ENCODE data around the gene NOS2.
"Not testable (repeated sequence)": the region's sequence is repeated elsewhere in the genome, so short reads cannot be mapped to it uniquely, and the experiment has no call there.

The NOS2 gene

DNA sequence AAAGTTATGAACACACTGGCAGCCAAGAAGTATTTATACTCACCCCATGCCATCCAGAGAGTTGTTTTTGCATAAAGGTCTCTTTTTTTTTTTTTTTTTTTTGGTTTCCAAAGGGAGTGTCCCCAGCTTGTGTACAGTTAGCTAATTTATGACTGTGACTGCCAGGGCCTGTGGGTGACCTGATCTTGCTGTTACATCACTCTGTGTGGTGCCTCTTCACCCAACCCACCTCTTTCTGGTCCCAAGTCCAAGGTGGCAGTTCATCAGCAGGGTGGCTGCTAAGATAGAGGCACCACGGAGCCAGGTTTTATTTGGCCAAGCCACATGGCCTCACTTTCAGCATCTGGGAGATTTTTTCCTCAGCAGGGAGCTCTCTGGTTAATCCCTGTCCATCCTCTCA is at the start of gene NOS2:
Gene NOS2 (minus strand): TSS at position 8 of the 400 bp plus-strand sequence. CDS start 1,720 bp downstream, outside the sequence.
- ATAC-seq (replicated peaks): peak in 1 of 2 donors; percentile 36
- no peaks in the 10 kb centered on the region for H3K9me3 Mint-ChIP-seq
- H3K27me3 Mint-ChIP-seq: peaks cover 27 to 28% of the 10 kb centered on the region in 2 donors

GRCh38 chr17:27849474-27850185 is 49.3 kb upstream of the NOS2 start:
- Mint-ChIP-seq H3K4me3 (no peak overlapping the region), H3K9me3 (peaks cover 0 to 2% of the 10 kb centered on the region in 2 donors), H3K4me1 (peaks cover 12 to 16% of the 10 kb centered on the region in 2 donors), H3K27ac (no peak overlapping the region), H3K36me3 (no peaks in the 10 kb centered on the region), H3K27me3 (peaks cover 4 to 24% of the 10 kb centered on the region in 2 donors)
- no peak for DNase-seq
- no peak for ATAC-seq (replicated peaks)

More for the DNA sequence above, at the start of gene NOS2:
- no peaks in the 10 kb centered on the region for H3K36me3 Mint-ChIP-seq
- no peak within 1 kb of the TSS for H3K27ac Mint-ChIP-seq
- peaks cover 6 to 9% of the 10 kb centered on the region in 2 donors for H3K4me1 Mint-ChIP-seq
- no peak within 1 kb of the TSS for H3K4me3 Mint-ChIP-seq
- DNase-seq: no peak

GRCh38 chr17:27848931-27849330 is 48.6 kb upstream of the NOS2 start:
- Mint-ChIP-seq H3K4me3 (no peak overlapping the region), H3K27me3 (peaks cover 4 to 17% of the 10 kb centered on the region in 2 donors), H3K27ac (no peak overlapping the region), H3K4me1 (peaks cover 12 to 16% of the 10 kb centered on the region in 2 donors), H3K9me3 (no peaks in the 10 kb centered on the region), H3K36me3 (no peaks in the 10 kb centered on the region)
- ATAC-seq (replicated peaks) (no peak), DNase-seq (no peak)

DNA sequence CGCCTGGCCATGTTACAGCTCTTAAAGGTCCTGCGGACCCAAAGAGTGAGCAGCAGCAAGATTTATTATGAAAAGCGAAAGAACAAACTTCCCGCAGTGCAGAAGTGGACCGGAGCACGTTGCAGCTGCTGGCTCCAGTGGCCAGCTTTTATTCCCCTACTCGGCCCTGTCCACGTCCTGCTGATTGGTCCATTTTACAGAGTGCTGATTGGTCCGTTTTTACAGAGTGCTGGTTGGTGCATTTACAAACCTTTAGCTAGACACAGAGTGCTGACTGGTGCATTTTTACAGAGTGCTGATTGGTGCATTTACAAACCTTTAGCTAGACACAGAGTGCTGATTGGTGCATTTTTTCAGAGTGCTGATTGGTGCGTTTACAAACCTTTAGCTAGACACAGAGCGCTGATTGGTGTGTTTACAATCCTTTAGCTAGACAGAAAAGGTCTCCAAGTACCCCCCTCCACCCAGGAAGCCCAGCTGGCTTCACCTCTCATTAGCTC is 46.5 kb upstream of the NOS2 start:
- H3K9me3 Mint-ChIP-seq; H3K27me3 Mint-ChIP-seq; DNase-seq; H3K36me3 Mint-ChIP-seq; ATAC-seq (replicated peaks): not testable (repeated sequence)
- peaks cover 12 to 16% of the 10 kb centered on the region in 2 donors for H3K4me1 Mint-ChIP-seq
- H3K4me3 Mint-ChIP-seq: peak overlapping the region; percentile 73 to 78
- H3K27ac Mint-ChIP-seq: peak overlapping the region; percentile 62

DNA sequence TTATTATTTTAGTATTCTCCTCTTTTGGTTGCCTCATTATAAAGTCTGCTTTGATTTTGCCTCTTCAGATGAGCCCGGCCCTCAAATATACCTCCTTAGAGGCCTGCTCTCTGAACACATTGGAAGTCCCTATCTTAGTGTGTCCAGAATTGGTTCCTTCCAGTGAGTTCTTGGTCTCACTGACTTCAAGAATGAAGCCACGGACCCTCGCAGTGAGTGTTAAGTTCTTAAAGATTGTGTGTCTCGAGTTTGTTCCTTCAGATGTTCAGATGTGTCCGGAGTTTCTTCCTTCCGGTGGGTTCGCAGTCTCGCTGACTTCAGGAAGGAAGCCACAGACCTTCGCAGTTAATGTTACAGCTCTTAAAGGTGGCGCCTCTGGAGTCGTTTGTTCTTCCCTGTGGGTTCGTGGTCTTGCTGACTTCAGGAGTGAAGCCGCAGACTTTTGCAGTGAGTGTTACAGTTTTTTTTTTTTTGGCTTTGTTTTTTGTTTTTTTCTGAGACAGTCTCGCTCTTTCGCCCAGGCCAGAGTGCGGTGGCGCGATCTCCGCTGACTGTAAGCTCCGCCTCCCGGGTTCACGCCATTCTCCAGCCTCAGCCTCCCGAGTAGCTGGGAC is 45.8 kb upstream of the NOS2 start:
- DNase-seq: no peak
- peak; percentile 20 to 27 for ATAC-seq (replicated peaks)

GRCh38 chr17:27845264-27846041 is 45.1 kb upstream of the NOS2 start:
- Mint-ChIP-seq H3K4me3 (no peak overlapping the region), H3K36me3 (no peaks in the 10 kb centered on the region), H3K9me3 (no peaks in the 10 kb centered on the region), H3K27ac (no peak overlapping the region), H3K27me3 (peaks cover 0 to 13% of the 10 kb centered on the region in 2 donors), H3K4me1 (peaks cover 12 to 16% of the 10 kb centered on the region in 2 donors)
- ATAC-seq (replicated peaks) (no peak), DNase-seq (no peak)

More for the DNA sequence above, 45.8 kb upstream of the NOS2 start:
- H3K27ac Mint-ChIP-seq: peak overlapping the region; percentile 62
- peak overlapping the region; percentile 73 to 78 for H3K4me3 Mint-ChIP-seq
- no peaks in the 10 kb centered on the region for H3K36me3 Mint-ChIP-seq
- no peaks in the 10 kb centered on the region for H3K9me3 Mint-ChIP-seq
- peaks cover 12 to 16% of the 10 kb centered on the region in 2 donors for H3K4me1 Mint-ChIP-seq
- H3K27me3 Mint-ChIP-seq: peaks cover 0 to 10% of the 10 kb centered on the region in 2 donors

DNA sequence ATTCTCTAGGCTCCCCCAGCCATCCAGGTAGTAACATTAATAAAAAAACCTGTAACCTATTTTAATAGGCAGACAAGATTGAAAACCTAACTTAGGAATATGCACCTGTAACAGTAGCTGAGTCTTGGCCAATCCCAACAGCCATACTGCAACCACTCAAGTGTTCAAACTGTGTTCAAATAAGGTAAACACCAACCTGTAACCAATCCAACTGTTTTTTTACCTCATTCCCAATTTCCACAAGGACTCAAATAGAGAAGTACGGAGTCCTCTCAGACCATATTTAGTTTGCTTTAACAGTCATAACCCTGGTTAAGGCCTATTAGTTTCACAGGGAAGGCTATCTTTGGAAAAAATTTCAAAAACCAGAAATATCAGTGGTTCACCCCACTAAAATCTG is 40.4 kb upstream of the NOS2 start:
- Mint-ChIP-seq H3K27me3 (peaks cover 0 to 5% of the 10 kb centered on the region in 2 donors), H3K27ac (no peak overlapping the region), H3K9me3 (no peaks in the 10 kb centered on the region), H3K4me3 (no peak overlapping the region), H3K36me3 (no peaks in the 10 kb centered on the region), H3K4me1 (peaks cover 11 to 14% of the 10 kb centered on the region in 2 donors)
- DNase-seq (no peak), ATAC-seq (replicated peaks) (no peak)

GRCh38 chr17:27840406-27840678 is 40.0 kb upstream of the NOS2 start:
- not testable (repeated sequence) for H3K4me3 Mint-ChIP-seq; H3K27me3 Mint-ChIP-seq; H3K27ac Mint-ChIP-seq; H3K36me3 Mint-ChIP-seq; H3K9me3 Mint-ChIP-seq; ATAC-seq (replicated peaks); DNase-seq
- peaks cover 7 to 11% of the 10 kb centered on the region in 2 donors for H3K4me1 Mint-ChIP-seq

DNA sequence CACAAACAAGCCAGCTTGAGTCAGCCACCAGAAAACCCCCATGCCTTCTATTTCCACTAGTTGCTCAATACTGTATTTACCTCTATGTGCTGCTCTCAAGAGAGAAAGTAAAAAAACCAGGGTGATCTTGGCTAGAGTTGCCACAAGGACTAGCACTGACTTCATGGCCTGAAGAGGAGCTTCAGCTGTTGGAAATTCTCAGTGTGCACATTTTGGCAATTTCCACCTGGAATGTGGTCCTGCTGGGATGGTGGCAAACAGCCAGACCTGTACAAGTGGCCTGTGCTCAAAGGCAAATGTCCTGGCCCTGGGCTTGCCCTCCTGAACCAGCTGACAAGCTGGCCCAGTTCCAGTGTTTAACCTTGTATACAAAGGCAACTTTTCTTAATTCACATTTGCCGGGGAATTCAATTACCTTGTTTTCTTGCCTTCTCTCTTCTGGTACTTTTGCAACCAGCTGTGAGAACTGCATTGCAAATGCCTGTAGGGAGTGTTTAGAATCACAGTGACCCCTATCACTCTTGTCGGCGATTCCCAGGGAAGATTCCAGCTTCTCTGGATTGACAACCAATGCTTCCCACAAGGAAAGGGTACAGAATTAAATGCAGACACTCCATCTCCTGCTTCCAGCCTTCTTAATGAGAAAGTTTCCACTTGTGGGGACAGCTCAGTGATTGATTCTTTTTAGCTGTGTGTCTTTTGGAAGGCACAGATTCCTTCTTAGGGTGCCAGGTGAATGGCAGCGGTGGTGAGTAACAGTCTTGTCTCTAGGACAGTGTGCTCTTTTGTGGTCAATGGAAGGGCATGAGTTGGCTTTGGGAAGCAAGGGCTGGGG is 39.5 kb upstream of the NOS2 start:
- not testable (repeated sequence) for H3K36me3 Mint-ChIP-seq; H3K4me3 Mint-ChIP-seq; H3K9me3 Mint-ChIP-seq; H3K27ac Mint-ChIP-seq; DNase-seq; ATAC-seq (replicated peaks); H3K27me3 Mint-ChIP-seq; H3K4me1 Mint-ChIP-seq

DNA sequence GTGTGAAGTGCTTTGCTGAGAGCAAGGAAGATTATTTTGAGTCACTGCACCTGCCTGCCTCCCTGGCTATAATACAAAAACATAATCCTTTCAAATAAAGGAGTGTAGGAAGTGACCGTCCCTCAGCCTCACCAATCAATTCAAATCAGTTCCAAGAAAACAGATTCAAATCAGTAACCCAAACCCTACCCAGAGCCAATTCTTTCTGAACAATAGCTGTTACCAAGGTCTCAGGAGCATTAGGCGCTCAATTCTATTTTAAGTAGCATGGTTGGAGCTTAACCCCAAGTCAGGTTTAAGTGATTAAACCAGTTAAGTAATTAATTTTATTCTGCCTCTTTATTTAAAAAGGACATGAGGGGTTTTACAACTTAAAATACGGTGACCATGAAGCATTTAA is 38.3 kb upstream of the NOS2 start:
- H3K27me3 Mint-ChIP-seq; ATAC-seq (replicated peaks); H3K4me3 Mint-ChIP-seq; H3K4me1 Mint-ChIP-seq; H3K27ac Mint-ChIP-seq; H3K36me3 Mint-ChIP-seq; DNase-seq; H3K9me3 Mint-ChIP-seq: not testable (repeated sequence)

GRCh38 chr17:27837769-27838168 is 37.4 kb upstream of the NOS2 start:
- H3K27ac Mint-ChIP-seq; H3K27me3 Mint-ChIP-seq; ATAC-seq (replicated peaks); H3K4me1 Mint-ChIP-seq; H3K4me3 Mint-ChIP-seq; H3K36me3 Mint-ChIP-seq; DNase-seq; H3K9me3 Mint-ChIP-seq: not testable (repeated sequence)

GRCh38 chr17:27836651-27837050 is 36.3 kb upstream of the NOS2 start:
- Mint-ChIP-seq H3K36me3 (peaks cover 3% of the 10 kb centered on the region in 2 donors), H3K4me1 (peaks cover 5 to 8% of the 10 kb centered on the region in 2 donors), H3K9me3 (peaks cover 4 to 7% of the 10 kb centered on the region in 2 donors), H3K27me3 (peaks cover 0 to 5% of the 10 kb centered on the region in 2 donors), H3K27ac (no peak overlapping the region), H3K4me3 (no peak overlapping the region)
- ATAC-seq (replicated peaks): peak; percentile 51 to 65
- no peak for DNase-seq

DNA sequence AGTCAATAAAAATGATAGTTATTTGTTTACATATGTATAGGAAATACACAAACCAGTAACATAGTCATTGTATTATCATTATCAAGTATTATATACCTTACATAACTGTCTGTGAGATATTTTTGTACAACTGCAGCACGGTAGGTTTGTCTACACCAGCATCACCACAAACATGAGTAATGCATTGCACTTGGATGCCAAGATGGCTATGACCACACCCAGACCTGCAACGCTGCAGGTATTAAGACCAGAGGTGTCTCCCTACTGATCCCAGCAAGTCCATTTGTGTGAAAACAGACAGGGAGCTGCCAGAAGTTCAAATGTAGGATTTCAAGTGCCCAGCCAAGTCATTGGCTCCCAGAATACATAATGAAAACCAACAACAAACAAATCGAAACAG is 34.2 kb upstream of the NOS2 start:
- H3K36me3 Mint-ChIP-seq: peaks cover 3% of the 10 kb centered on the region in 2 donors
- H3K27me3 Mint-ChIP-seq: no peaks in the 10 kb centered on the region
- ATAC-seq (replicated peaks): no peak
- no peak for DNase-seq
- H3K9me3 Mint-ChIP-seq: peaks cover 4 to 7% of the 10 kb centered on the region in 2 donors
- H3K4me1 Mint-ChIP-seq: peaks cover 5 to 8% of the 10 kb centered on the region in 2 donors
- no peak overlapping the region for H3K4me3 Mint-ChIP-seq
- H3K27ac Mint-ChIP-seq: no peak overlapping the region

DNA sequence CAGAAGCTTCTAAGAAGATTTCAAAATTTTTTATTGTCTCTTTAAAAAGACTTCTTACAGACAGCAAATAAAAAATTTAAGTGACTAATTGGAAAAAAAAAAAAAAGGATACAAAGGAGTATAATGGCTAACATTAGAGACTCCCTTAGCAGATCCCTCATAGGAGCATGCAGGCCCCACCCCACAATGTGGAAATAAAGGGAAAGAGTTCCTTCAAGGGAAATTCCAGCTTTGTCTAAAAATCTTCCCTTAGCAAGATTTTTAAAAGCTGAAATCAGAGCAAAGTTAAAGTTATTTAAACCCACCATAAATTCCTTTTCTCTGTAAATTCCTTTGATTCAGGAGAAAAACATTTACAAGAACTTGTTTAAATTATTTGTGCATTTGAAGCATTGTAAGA is 32.5 kb upstream of the NOS2 start:
- H3K4me3 Mint-ChIP-seq: no peak overlapping the region
- H3K36me3 Mint-ChIP-seq: peaks cover 3% of the 10 kb centered on the region in 2 donors
- peaks cover 4 to 7% of the 10 kb centered on the region in 2 donors for H3K9me3 Mint-ChIP-seq
- peaks cover 0 to 6% of the 10 kb centered on the region in 2 donors for H3K27me3 Mint-ChIP-seq
- H3K27ac Mint-ChIP-seq: no peak overlapping the region
- ATAC-seq (replicated peaks) (no peak), DNase-seq (no peak)
- peaks cover 5 to 8% of the 10 kb centered on the region in 2 donors for H3K4me1 Mint-ChIP-seq

Data from stimulated activated naive B cell treated with anti-CD40 and anti-IgM and Interleukin-4, amounts not matched to agents 10 μg/mL and 1 μg/mL and 100 μg/mL, for 72 hours (primary cell).